Heart left ventricle (tissue), 13 donors: ENCODE data around the gene PAMR1.

Source experiments
- POLR2A ChIP-seq, 2 donors: fragments of 450-650 bp; IDR thresholded peaks; one replicate each; pipeline ENCODE4 v1.6.1; 2017; ENCODE audit warnings: antibody characterized with exemption in 2 of 2, mild to moderate bottlenecking in 2 of 2, moderate library complexity in 2 of 2
- TF ChIP-seq, protein P1 (sequence below), 12 donors: fragments of 200-600 bp; sonication (generic) in 4 of 12; IDR thresholded peaks; one replicate each; pipeline versions ENCODE4 v1.5.0 to v1.8.0; 2018 to 2022; ENCODE audit warnings: antibody characterized with exemption in 12 of 12, mild to moderate bottlenecking in 5 of 12
- donor health status: ischemic (EF 13 %, LVEDD 7.1; RV severe dilation, severe dysfunction).
- donor health status: DM: no; HTN: yes; CAD: no.
- donor health status: DM: no; HTN: no; CAD: no.
- donor health status: ischemic (EF 25% LVEDD 6.9; RV normal size, moderate dysfunction).
- donor health status: ischemic (EF 25% LVEDD 5.7; RV mildly dilated, moderate dysfunction).
- donor health status: ischemic (EF 35%, LVEDD 5.7; RV mildly dilated, moderate dysfunction).
- donor health status: nonischemic (EF 11% LVEDD 7.7; RV severe dilation, severe dysfunction).
- donor health status: DM: yes; HTN: yes; CAD: no.
- donor health status: PGD.
- donor health status: ischemic (EF 29% LVEDD 5.4; RV normal size, mild dysfunction).
- donor health status: nonischemic (EF 23%, LVEDD 6.1; RV moderate dilation, normal function).

DNA sequence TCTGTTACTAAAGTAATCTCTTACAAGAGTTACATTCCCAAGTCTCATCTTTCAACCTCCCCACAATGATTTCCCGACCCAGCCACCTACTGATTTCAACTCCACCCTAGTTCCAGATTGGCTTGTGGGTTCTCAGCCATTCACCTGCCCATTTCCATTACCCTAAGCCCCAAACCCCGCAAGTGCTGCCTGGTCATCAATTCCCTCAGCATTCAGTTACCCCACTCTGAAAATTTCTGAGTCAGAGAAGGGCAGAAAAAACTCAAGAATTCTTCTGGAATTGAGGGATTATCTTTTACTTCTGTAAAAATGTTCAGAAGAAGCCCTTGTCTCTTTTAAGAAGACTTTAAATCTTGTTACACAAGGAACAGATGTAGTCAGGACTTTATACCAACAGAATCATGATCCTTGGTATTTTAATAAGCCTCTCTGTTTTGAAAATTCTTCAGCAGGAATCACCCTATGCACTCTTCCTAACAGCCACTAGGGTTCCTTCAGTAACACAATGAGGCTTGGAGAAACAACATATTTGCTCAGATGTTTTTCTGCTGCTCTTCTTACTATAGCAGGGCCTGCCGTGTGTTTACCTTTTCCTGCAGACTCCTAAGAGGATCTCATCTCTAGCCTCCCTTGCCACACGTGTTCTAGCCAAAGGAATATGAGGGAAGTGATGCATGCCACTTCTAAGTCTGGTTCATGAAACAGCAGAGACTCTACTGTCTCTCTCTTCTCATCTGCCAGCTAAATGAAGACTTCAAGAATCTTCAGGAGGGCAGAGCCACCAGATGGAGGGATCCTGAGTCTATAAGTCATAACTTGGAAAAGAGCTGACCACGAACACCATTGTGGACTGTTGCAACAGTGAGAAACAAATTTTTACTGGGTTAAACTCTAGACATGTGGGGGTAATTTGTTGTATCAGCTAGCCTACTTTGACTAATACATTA lies 29.3 kb upstream of the PAMR1 start:
- no peak for TF ChIP-seq POLR2A (IDR thresholded peaks at IDR 0.05)
- TF ChIP-seq, protein P1, sequence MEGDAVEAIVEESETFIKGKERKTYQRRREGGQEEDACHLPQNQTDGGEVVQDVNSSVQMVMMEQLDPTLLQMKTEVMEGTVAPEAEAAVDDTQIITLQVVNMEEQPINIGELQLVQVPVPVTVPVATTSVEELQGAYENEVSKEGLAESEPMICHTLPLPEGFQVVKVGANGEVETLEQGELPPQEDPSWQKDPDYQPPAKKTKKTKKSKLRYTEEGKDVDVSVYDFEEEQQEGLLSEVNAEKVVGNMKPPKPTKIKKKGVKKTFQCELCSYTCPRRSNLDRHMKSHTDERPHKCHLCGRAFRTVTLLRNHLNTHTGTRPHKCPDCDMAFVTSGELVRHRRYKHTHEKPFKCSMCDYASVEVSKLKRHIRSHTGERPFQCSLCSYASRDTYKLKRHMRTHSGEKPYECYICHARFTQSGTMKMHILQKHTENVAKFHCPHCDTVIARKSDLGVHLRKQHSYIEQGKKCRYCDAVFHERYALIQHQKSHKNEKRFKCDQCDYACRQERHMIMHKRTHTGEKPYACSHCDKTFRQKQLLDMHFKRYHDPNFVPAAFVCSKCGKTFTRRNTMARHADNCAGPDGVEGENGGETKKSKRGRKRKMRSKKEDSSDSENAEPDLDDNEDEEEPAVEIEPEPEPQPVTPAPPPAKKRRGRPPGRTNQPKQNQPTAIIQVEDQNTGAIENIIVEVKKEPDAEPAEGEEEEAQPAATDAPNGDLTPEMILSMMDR (IDR thresholded peaks at IDR 0.05) = peak in 3 of 12 donors; percentile 7 to 22 (median 13)
